Calu3 (cell line): ENCODE measurements around the gene CCDC28B. TPM values are rescaled to one million over a fixed set of nuclear protein-coding genes. Genes with fewer than 3 reads are reported as not detected.

Source experiments
- BruUV-seq: library from RNA; stranded (reverse); fragments of 400-500 nt; replicated peaks from 2 replicates; lab custom pipeline; 2021; lab: Mats Ljungman, UMichigan
- CTCF ChIA-PET: fragments of 300-600 bp; sonication (Branson Sonifier 250); formaldehyde crosslinking; loops from one replicate; lab custom pipeline; 2022; ENCODE audit warnings: antibody characterized with exemption; lab: Charles Lee
- DNase-seq: peaks from one replicate; pipeline ENCODE4 v3.0.0; 2022
- H3K27ac Mint-ChIP-seq: one replicate; pipeline ENCODE4 v1.8.0; 2022; ENCODE audit warnings: mixed read lengths; ENCODE audit not compliant: unreplicated experiment
- H3K27me3 Mint-ChIP-seq: one replicate; pipeline ENCODE4 v1.8.0; 2022; ENCODE audit warnings: mixed read lengths; ENCODE audit not compliant: unreplicated experiment
- H3K36me3 Mint-ChIP-seq: one replicate; pipeline ENCODE4 v1.8.0; 2022; ENCODE audit warnings: mild to moderate bottlenecking, moderate library complexity, mixed read lengths; ENCODE audit not compliant: insufficient read depth, unreplicated experiment
- H3K4me1 Mint-ChIP-seq: one replicate; pipeline ENCODE4 v1.8.0; 2022; ENCODE audit warnings: mild to moderate bottlenecking, low read depth, mixed read lengths; ENCODE audit not compliant: unreplicated experiment
- H3K4me3 Mint-ChIP-seq: one replicate; pipeline ENCODE4 v1.8.0; 2022; ENCODE audit warnings: mild to moderate bottlenecking, low read depth, moderate library complexity, mixed read lengths; ENCODE audit not compliant: unreplicated experiment
- H3K9me3 Mint-ChIP-seq: one replicate; pipeline ENCODE4 v1.8.0; 2022; ENCODE audit warnings: low read depth, mixed read lengths; ENCODE audit not compliant: unreplicated experiment
- intact Hi-C: fragments of 100-400 bp; cut with micrococcal nuclease; formaldehyde crosslinking; loops from one replicate; pipeline ENCODE4 v1.10.0; 2022; ENCODE audit not compliant: unreplicated experiment
- total RNA-seq: library from RNA; stranded (reverse); gene quantifications from 2 replicates; pipeline ENCODE4 v1.2.3, GENCODE V29; 2022
- TF ChIP-seq, protein P1 (sequence below): fragments of 200-600 bp; IDR thresholded peaks from one replicate; pipeline ENCODE4 v1.8.0; 2022; ENCODE audit warnings: antibody characterized with exemption; ENCODE audit not compliant: unreplicated experiment

The CCDC28B gene
- total RNA-seq, 1 experiment from 2014 or later, result 8.2 TPM

DNA sequence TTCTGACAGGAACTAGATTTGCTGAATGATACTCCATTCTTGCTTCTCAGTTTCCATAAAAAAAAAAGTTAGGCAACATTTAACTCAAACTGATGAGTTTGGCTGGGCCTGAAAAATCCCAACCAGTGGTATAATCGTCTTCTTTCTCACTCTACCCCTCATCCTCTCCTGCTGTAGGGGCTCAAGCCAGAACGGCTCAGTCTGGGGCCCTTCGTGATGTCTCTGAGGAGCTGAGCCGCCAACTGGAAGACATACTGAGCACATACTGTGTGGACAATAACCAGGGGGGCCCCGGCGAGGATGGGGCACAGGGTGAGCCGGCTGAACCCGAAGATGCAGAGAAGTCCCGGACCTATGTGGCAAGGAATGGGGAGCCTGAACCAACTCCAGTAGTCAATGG lies 19.3 kb upstream of the CCDC28B start:
- Mint-ChIP-seq H3K4me3 (peak overlapping the region; percentile 95), H3K36me3 (peaks cover 63% of the 10 kb centered on the region), H3K4me1 (peaks cover 32% of the 10 kb centered on the region), H3K27ac (peak overlapping the region; percentile 96), H3K9me3 (no peaks in the 10 kb centered on the region), H3K27me3 (no peaks in the 10 kb centered on the region)
- TF ChIP-seq, protein P1, sequence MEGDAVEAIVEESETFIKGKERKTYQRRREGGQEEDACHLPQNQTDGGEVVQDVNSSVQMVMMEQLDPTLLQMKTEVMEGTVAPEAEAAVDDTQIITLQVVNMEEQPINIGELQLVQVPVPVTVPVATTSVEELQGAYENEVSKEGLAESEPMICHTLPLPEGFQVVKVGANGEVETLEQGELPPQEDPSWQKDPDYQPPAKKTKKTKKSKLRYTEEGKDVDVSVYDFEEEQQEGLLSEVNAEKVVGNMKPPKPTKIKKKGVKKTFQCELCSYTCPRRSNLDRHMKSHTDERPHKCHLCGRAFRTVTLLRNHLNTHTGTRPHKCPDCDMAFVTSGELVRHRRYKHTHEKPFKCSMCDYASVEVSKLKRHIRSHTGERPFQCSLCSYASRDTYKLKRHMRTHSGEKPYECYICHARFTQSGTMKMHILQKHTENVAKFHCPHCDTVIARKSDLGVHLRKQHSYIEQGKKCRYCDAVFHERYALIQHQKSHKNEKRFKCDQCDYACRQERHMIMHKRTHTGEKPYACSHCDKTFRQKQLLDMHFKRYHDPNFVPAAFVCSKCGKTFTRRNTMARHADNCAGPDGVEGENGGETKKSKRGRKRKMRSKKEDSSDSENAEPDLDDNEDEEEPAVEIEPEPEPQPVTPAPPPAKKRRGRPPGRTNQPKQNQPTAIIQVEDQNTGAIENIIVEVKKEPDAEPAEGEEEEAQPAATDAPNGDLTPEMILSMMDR, result no peak
- CTCF ChIA-PET, result no interaction called here
- BruUV-seq, result no TSS peak
- no peak for DNase-seq
- intact Hi-C loops, result no loop called here

DNA sequence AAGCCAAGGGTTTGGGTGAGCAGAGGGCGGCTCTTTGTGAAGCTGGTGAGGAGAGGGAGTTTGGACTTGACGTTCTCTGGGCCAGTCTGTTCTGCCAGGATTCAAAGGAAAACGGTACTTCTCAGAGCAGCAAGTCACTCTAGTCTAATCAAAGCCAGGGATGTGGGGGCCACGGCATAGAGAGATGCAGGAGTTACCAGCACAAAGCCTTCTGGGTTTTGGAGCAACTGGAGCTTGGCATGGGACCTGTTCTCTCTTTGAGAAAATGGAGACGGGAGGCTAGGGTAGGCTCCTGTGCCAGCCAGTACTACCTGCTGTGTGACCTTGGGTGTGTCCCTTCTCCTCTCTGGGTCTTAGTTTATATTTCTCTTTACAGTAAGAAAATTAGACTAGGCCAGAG lies 18.8 kb upstream of the CCDC28B start:
- no peak for DNase-seq
- TF ChIP-seq, protein P1, result no peak
- BruUV-seq, result no TSS peak
- peak overlapping the region; percentile 96 for H3K27ac Mint-ChIP-seq
- H3K4me1 Mint-ChIP-seq, result peaks cover 37% of the 10 kb centered on the region
- H3K4me3 Mint-ChIP-seq, result peak overlapping the region; percentile 95
- no peaks in the 10 kb centered on the region for H3K9me3 Mint-ChIP-seq
- H3K27me3 Mint-ChIP-seq, result no peaks in the 10 kb centered on the region
- CTCF ChIA-PET, result no interaction called here
- intact Hi-C loops, result no loop called here
- peaks cover 64% of the 10 kb centered on the region for H3K36me3 Mint-ChIP-seq

DNA sequence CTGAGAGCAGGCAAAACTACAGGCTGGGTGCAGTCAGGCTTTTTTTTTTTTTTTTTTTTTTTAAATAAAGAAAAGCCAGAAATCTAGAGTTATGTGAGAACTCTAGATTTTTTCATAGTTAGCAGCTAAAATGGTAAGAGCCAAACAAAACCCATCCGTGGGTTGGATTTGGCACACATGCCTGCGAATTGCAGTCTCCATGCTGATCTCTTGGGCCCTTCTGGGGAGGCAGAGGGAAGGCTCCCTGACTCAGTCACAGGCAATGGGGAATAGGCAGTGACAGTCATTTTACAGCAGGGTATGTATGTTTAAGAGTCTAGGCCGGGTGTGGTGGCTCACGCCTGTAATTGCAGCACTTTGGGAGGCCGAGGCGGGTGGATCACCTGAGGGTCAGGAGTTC lies 18.3 kb upstream of the CCDC28B start:
- Mint-ChIP-seq H3K4me1 (peaks cover 38% of the 10 kb centered on the region), H3K4me3 (no peak overlapping the region), H3K36me3 (peaks cover 60% of the 10 kb centered on the region), H3K27me3 (no peaks in the 10 kb centered on the region), H3K9me3 (no peaks in the 10 kb centered on the region), H3K27ac (no peak overlapping the region)
- CTCF ChIA-PET, result interaction anchor here (0.6 kb wide), 1 partner anchor 220 kb away, joined by 5 read pairs; no protein-coding TSS in a partner anchor
- DNase-seq, result no peak
- TF ChIP-seq, protein P1, result no peak
- intact Hi-C loops, result no loop called here
- no TSS peak for BruUV-seq

DNA sequence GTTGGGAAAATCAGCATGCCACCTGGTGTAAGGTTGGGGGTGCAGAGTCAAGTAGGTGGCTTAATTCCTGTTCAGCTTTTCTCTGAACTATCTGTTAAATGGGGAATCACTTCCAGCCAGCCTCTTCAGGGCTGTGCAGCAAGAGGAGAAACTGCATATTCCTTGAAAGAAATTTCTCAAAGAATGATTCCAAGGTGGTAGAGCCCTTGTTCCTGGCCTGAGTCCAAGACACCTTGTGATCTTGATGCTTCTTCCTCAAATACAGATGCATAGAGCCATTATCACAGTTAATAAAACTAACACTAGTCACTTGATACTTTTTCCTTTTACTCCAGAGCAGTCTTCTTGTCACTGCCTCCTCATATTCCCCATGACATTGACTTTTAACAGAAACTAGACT lies 15.7 kb upstream of the CCDC28B start:
- Mint-ChIP-seq H3K4me1 (peaks cover 38% of the 10 kb centered on the region), H3K36me3 (peaks cover 65% of the 10 kb centered on the region), H3K27ac (no peak overlapping the region), H3K9me3 (no peaks in the 10 kb centered on the region), H3K4me3 (no peak overlapping the region), H3K27me3 (no peaks in the 10 kb centered on the region)
- TF ChIP-seq, protein P1, result no peak
- CTCF ChIA-PET, result no interaction called here
- DNase-seq, result no peak
- intact Hi-C loops, result no loop called here
- no TSS peak for BruUV-seq
